OCI-LY1 (cell line): Measurements from ENCODE around the gene CELF3.
"Not testable (repeated sequence)": the region's sequence is repeated elsewhere in the genome, so short reads cannot be mapped to it uniquely, and the experiment has no call there.

Experiments
- H2AFZ ChIP-seq: fragments of 200-600 bp; sonication (generic), shearing (Covaris generic); 2 replicates; pipeline ENCODE4 v1.6.0; 2014; ENCODE audit warnings: antibody characterized with exemption, mild to moderate bottlenecking, low read length
- H3F3A ChIP-seq: fragments of 200-600 bp; sonication (generic), shearing (Covaris generic); 2 replicates; pipeline ENCODE4 v1.6.0; 2014; ENCODE audit warnings: mild to moderate bottlenecking, antibody characterized with exemption, low read length, moderate library complexity; ENCODE audit not compliant: insufficient read depth
- H3K27ac ChIP-seq: fragments of 200-600 bp; sonication (generic); 2 replicates; pipeline ENCODE4 v1.5.1; 2014; ENCODE audit warnings: low read length, mixed run types, mild to moderate bottlenecking, low read depth; ENCODE audit not compliant: poor library complexity, severe bottlenecking
- H3K27me3 ChIP-seq: fragments of 200-600 bp; sonication (generic); 2 replicates; pipeline ENCODE4 v1.6.0; 2014; ENCODE audit warnings: antibody characterized with exemption, mild to moderate bottlenecking, low read length, moderate library complexity; ENCODE audit not compliant: insufficient read depth
- H3K36me3 ChIP-seq: fragments of 200-600 bp; sonication (generic); 2 replicates; pipeline ENCODE4 v1.6.1; 2014; ENCODE audit warnings: mild to moderate bottlenecking, antibody characterized with exemption, low read length, moderate library complexity, mixed read lengths; ENCODE audit not compliant: insufficient read depth
- H3K4me1 ChIP-seq: fragments of 200-600 bp; sonication (generic); 2 replicates; pipeline ENCODE4 v1.5.1; 2014; ENCODE audit warnings: mild to moderate bottlenecking, low read length, moderate library complexity; ENCODE audit not compliant: insufficient read depth, severe bottlenecking
- H3K4me2 ChIP-seq: fragments of 200-600 bp; sonication (generic), shearing (Covaris generic); 2 replicates; pipeline ENCODE4 v1.6.1; 2014; ENCODE audit warnings: low read length
- H3K4me3 ChIP-seq: fragments of 200-600 bp; sonication (generic); 2 replicates; pipeline ENCODE4 v1.5.1; 2014; ENCODE audit warnings: low read length, low read depth, mild to moderate bottlenecking, mixed read lengths; ENCODE audit not compliant: poor library complexity, severe bottlenecking
- H3K79me2 ChIP-seq: fragments of 200-600 bp; shearing (Covaris generic); 2 replicates; pipeline ENCODE4 v1.6.1; 2016; ENCODE audit warnings: mixed run types, low read length, mixed read lengths; ENCODE audit not compliant: insufficient read depth
- H3K9ac ChIP-seq: fragments of 200-600 bp; sonication (generic), shearing (Covaris generic); 2 replicates; pipeline ENCODE4 v1.6.1; 2014; ENCODE audit warnings: mild to moderate bottlenecking, low read length, mixed read lengths
- H3K9me2 ChIP-seq: fragments of 200-600 bp; sonication (generic), shearing (Covaris generic); 2 replicates; pipeline ENCODE4 v1.6.1; 2014; ENCODE audit warnings: low read depth, mild to moderate bottlenecking, low read length, mixed read lengths
- H3K9me3 ChIP-seq: fragments of 200-600 bp; shearing (Covaris generic); 2 replicates; pipeline ENCODE4 v1.6.1; 2014; ENCODE audit warnings: low read length, mixed read lengths
- H4K20me1 ChIP-seq: fragments of 200-600 bp; sonication (generic), shearing (Covaris generic); 2 replicates; pipeline ENCODE4 v1.6.0; 2016; ENCODE audit warnings: mild to moderate bottlenecking, low read length; ENCODE audit not compliant: insufficient read depth
- CTCF ChIP-seq: fragments of 200-600 bp; sonication (generic), shearing (Covaris generic); IDR thresholded peaks from 2 replicates; pipeline ENCODE4 v1.5.1; 2017; ENCODE audit warnings: mild to moderate bottlenecking, antibody characterized with exemption, low read length, moderate library complexity, mixed read lengths
- EZH2 ChIP-seq: fragments of 200-600 bp; sonication (generic), shearing (Covaris generic); IDR thresholded peaks from 2 replicates; pipeline ENCODE4 v1.8.0; 2017; ENCODE audit warnings: borderline replicate concordance, mixed run types, mild to moderate bottlenecking, antibody characterized with exemption, low read length, moderate library complexity, mixed read lengths

The CELF3 gene

GRCh38 chr1:151684128-151684527, 32.5 kb downstream of the CELF3 start:
- Histone ChIP-seq H3K27ac (no peak overlapping the region), H3F3A (no peaks in the 10 kb centered on the region), H3K9ac (no peak overlapping the region), H3K36me3 (peaks cover 15% of the 10 kb centered on the region), H3K9me3 (no peaks in the 10 kb centered on the region), H3K27me3 (no peaks in the 10 kb centered on the region), H3K4me3 (no peak overlapping the region), H3K9me2 (no peaks in the 10 kb centered on the region), H3K4me2 (no peak overlapping the region), H4K20me1 (no peaks in the 10 kb centered on the region), H2AFZ (no peak overlapping the region), H3K4me1 (no peaks in the 10 kb centered on the region), H3K79me2 (no peaks in the 10 kb centered on the region)
- no peak for TF ChIP-seq EZH2

- H3K79me2 ChIP-seq, H3K4me3 ChIP-seq, H3K27ac ChIP-seq, H3K9me3 ChIP-seq, H3K9me2 ChIP-seq, H3K9ac ChIP-seq, H3K4me1 ChIP-seq, H2AFZ ChIP-seq, H3F3A ChIP-seq, H3K4me2 ChIP-seq, H4K20me1 ChIP-seq, H3K27me3 ChIP-seq: not testable (repeated sequence)
- peaks cover 15% of the 10 kb centered on the region for H3K36me3 ChIP-seq
These were observed 33.7 kb downstream of the CELF3 start for GRCh38 chr1:151682901-151683300.

- no peaks in the 10 kb centered on the region for H4K20me1 ChIP-seq
- H3K79me2 ChIP-seq = no peaks in the 10 kb centered on the region
- no peaks in the 10 kb centered on the region for H3K9me2 ChIP-seq
- H3K27me3 ChIP-seq = no peaks in the 10 kb centered on the region
- H2AFZ ChIP-seq = no peak overlapping the region
- H3K4me3 ChIP-seq = no peak overlapping the region
- H3K9ac ChIP-seq = no peak overlapping the region
- no peaks in the 10 kb centered on the region for H3K9me3 ChIP-seq
- no peaks in the 10 kb centered on the region for H3F3A ChIP-seq
- TF ChIP-seq EZH2 (no peak), CTCF (no peak)
- H3K4me2 ChIP-seq = no peak overlapping the region
- no peaks in the 10 kb centered on the region for H3K4me1 ChIP-seq
- H3K27ac ChIP-seq = no peak overlapping the region
- peaks cover 15% of the 10 kb centered on the region for H3K36me3 ChIP-seq
These were observed 34.7 kb downstream of the CELF3 start for GRCh38 chr1:151681923-151682322.

GRCh38 chr1:151680826-151681225, 35.8 kb downstream of the CELF3 start:
- H3K9me3 ChIP-seq = no peaks in the 10 kb centered on the region
- H3K9me2 ChIP-seq = no peaks in the 10 kb centered on the region
- H3K79me2 ChIP-seq = no peaks in the 10 kb centered on the region
- peaks cover 15% of the 10 kb centered on the region for H3K36me3 ChIP-seq
- TF ChIP-seq CTCF (no peak), EZH2 (no peak)
- H3F3A ChIP-seq = no peaks in the 10 kb centered on the region
- H3K9ac ChIP-seq = no peak overlapping the region
- H4K20me1 ChIP-seq = no peaks in the 10 kb centered on the region
- H3K4me2 ChIP-seq = no peak overlapping the region
- H3K4me1 ChIP-seq = no peaks in the 10 kb centered on the region
- no peak overlapping the region for H2AFZ ChIP-seq
- no peak overlapping the region for H3K4me3 ChIP-seq
- H3K27me3 ChIP-seq = no peaks in the 10 kb centered on the region
- H3K27ac ChIP-seq = no peak overlapping the region
